Astrocyte (in vitro differentiated cells and primary cell): ENCODE results near the gene CPAMD8.

ENCODE experiments used
- CTCF ChIP-seq: IDR thresholded peaks from 2 replicates; pipeline ENCODE4 v1.5.1; 2011; ENCODE audit warnings: low read depth, mild to moderate bottlenecking, inconsistent platforms, low read length, moderate library complexity; ENCODE audit not compliant: insufficient read depth
- EZH2 ChIP-seq: IDR thresholded peaks from 2 replicates; pipeline ENCODE4 v1.6.1; 2012; ENCODE audit warnings: mild to moderate bottlenecking, low read length, inconsistent platforms; ENCODE audit not compliant: insufficient read depth

GRCh38 chr19:16862826-16863415 is 163.7 kb downstream of the CPAMD8 start:
- no peak for TF ChIP-seq CTCF
- TF ChIP-seq EZH2 = no peak
